Hematopoietic multipotent progenitor cell treated with erythropoietin and hydrocortisone succinate and interleukin-3 and kit ligand, for 6 days (in vitro differentiated cells): ENCODE data around the gene MYO3B.

Source experiments
- DNase-seq: peaks from one replicate; pipeline ENCODE4 v3.0.0-alpha.2; 2015

Gene MYO3B

GRCh38 chr2:170177950-170178781 is at the start of gene MYO3B:
MYO3B (plus strand) TSS chr2:170178147; CDS start chr2:170178288, 141 bp downstream.
- no peak for DNase-seq

GRCh38 chr2:170139276-170139967 is 38.5 kb upstream of the MYO3B start:
- DNase-seq = no peak

- DNase-seq = no peak
Measured at GRCh38 chr2:170140561-170140960, 37.4 kb upstream of the MYO3B start.

- no peak for DNase-seq
Measured at GRCh38 chr2:170141865-170142264, 36.1 kb upstream of the MYO3B start.

GRCh38 chr2:170142502-170142901 is 35.4 kb upstream of the MYO3B start:
- no peak for DNase-seq

GRCh38 chr2:170143045-170143717 is 34.8 kb upstream of the MYO3B start:
- peak; percentile 90 for DNase-seq

GRCh38 chr2:170144761-170145160 is 33.2 kb upstream of the MYO3B start:
- DNase-seq = peak; percentile 41

- DNase-seq = no peak
Measured at GRCh38 chr2:170145191-170145590, 32.8 kb upstream of the MYO3B start.

- no peak for DNase-seq
Measured at GRCh38 chr2:170145675-170146432, 32.1 kb upstream of the MYO3B start.

GRCh38 chr2:170146784-170147183 is 31.2 kb upstream of the MYO3B start:
- DNase-seq = no peak

GRCh38 chr2:170147576-170147975 is 30.4 kb upstream of the MYO3B start:
- no peak for DNase-seq

GRCh38 chr2:170148161-170148560 is 29.8 kb upstream of the MYO3B start:
- no peak for DNase-seq

GRCh38 chr2:170152421-170152820 is 25.5 kb upstream of the MYO3B start:
- no peak for DNase-seq

GRCh38 chr2:170155022-170155722 is 22.8 kb upstream of the MYO3B start:
- peak; percentile 77 for DNase-seq

- DNase-seq = no peak
Measured at GRCh38 chr2:170155723-170156253, 22.2 kb upstream of the MYO3B start.

GRCh38 chr2:170156592-170156991 is 21.4 kb upstream of the MYO3B start:
- no peak for DNase-seq

GRCh38 chr2:170157025-170157684 is 20.8 kb upstream of the MYO3B start:
- no peak for DNase-seq

- no peak for DNase-seq
Measured at GRCh38 chr2:170159060-170159459, 18.9 kb upstream of the MYO3B start.

- DNase-seq = no peak
Measured at GRCh38 chr2:170161516-170162270, 16.3 kb upstream of the MYO3B start.

GRCh38 chr2:170162271-170162632 is 15.7 kb upstream of the MYO3B start:
- DNase-seq = no peak
